Thoracic aorta (tissue), 2 donors: Measurements from ENCODE around the gene ZNF212. TPM values are rescaled to one million over a fixed set of nuclear protein-coding genes. Genes with fewer than 3 reads are reported as not detected.

Source experiments
- ATAC-seq: fragments of 150-250 bp; one replicate; pipeline ENCODE4 v1.8.0; 2017; ENCODE audit warnings: low read depth; ENCODE audit not compliant: insufficient number of reproducible peaks, low FRiP score
- DNase-seq: peaks from one replicate; pipeline ENCODE4 v3.0.0-alpha.2; 2020; ENCODE audit warnings: low spot score
- H3K27ac ChIP-seq, 2 donors: fragments of 200-600 bp; sonication (generic); 1 replicate in 1 of 2; 2 replicates in 1 of 2; pipeline ENCODE4 v1.5.1; 2016; ENCODE audit warnings: mild to moderate bottlenecking in 2 of 2, moderate library complexity in 2 of 2
- H3K27me3 ChIP-seq: fragments of 200-600 bp; sonication (generic); replicated peaks from 2 replicates; pipeline ENCODE4 v1.6.0; 2016; ENCODE audit warnings: mild to moderate bottlenecking; ENCODE audit not compliant: insufficient read depth
- H3K36me3 ChIP-seq: fragments of 200-600 bp; sonication (generic); one replicate; pipeline ENCODE4 v1.5.1; 2016
- H3K4me1 ChIP-seq, 2 donors: fragments of 200-600 bp; sonication (generic); 1 replicate in 1 of 2; 2 replicates in 1 of 2; pipeline versions ENCODE4 v1.5.1 to v1.6.0; 2016; ENCODE audit warnings: low read depth in 2 of 2, mild to moderate bottlenecking in 1 of 2; ENCODE audit not compliant: control insufficient read depth in 1 of 2
- H3K4me3 ChIP-seq: fragments of 200-600 bp; sonication (generic); 2 replicates; pipeline ENCODE4 v1.5.1; 2016; ENCODE audit warnings: mild to moderate bottlenecking
- H3K9me3 ChIP-seq: fragments of 200-600 bp; sonication (generic); 2 replicates; pipeline ENCODE4 v1.5.1; 2016
- CTCF ChIP-seq: fragments of 200-600 bp; sonication (generic); IDR thresholded peaks from one replicate; pipeline ENCODE4 v1.5.1; 2019; ENCODE audit warnings: antibody characterized with exemption
- total RNA-seq, 2 donors: library from RNA; depleted of rRNA; stranded (reverse); fragments of >200 nt; gene quantifications; one replicate each; pipeline versions ENCODE4 v1.1.0 to v1.2.3, GENCODE V29; 2016

The ZNF212 gene
- total RNA-seq, 2 donors from 2014 or later = 6.6 to 8.3 TPM

DNA sequence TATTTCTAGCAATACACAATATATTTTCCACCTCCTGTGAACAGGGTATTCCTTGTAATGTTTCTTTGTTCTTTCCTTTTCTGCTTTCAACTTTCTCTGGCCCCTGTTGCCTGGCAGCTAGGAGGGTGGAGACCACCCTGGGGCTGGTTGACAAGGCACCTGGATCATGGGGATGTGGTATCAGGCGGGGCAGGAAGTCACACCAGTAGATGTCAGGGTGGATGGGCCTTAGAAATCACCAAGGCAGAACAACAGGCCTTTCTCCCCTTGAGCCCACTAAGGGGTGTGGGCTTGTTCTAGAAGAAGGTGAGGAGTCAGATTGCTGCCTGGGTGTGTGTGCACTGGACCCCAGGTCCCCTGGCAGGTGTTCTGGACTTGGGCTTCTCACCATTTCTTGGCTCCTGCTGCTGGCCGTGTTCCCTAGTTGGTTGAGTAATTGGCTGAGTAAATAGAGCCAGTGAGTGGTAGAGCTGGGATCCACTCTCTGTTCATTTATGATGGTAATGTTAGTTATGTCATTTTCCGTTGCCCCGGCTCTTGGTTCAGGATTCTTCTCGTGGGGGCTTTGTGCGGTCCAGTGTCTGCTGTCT, 47.5 kb downstream of the ZNF212 start:
- Histone ChIP-seq H3K9me3 (no peaks in the 10 kb centered on the region), H3K27me3 (no peaks in the 10 kb centered on the region), H3K4me3 (no peak overlapping the region), H3K4me1 (peaks cover 0 to 14% of the 10 kb centered on the region in 2 donors), H3K36me3 (peaks cover 5% of the 10 kb centered on the region), H3K27ac (no peak overlapping the region)
- no peak for ATAC-seq
- TF ChIP-seq CTCF = no peak
- DNase-seq = no peak

DNA sequence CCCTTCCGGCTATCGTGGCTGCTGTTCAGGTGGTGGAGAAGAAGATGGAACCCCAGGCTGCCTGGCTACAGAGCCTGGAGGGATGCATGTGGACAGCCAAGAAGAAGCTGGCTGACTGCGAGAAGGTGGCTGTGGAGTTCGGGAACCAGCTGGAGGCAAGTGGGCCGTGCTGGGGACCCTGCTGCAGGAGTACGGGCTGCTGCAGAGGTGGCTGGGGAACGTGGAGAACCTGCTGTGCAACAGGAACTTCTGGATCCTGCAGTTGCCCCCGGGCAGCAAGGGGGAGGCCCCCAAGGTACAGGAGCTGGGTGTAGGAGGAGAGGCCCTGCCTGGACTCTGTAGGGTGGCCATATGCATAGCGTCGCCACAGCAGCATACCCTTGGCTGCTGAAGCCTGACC, 48.2 kb downstream of the ZNF212 start:
- Histone ChIP-seq H3K36me3 (peaks cover 9% of the 10 kb centered on the region), H3K9me3 (no peaks in the 10 kb centered on the region), H3K4me1 (peaks cover 0 to 14% of the 10 kb centered on the region in 2 donors), H3K27me3 (no peaks in the 10 kb centered on the region), H3K27ac (no peak overlapping the region), H3K4me3 (no peak overlapping the region)
- no peak for ATAC-seq
- no peak for TF ChIP-seq CTCF
- DNase-seq = no peak

- no peak for ATAC-seq
- Histone ChIP-seq H3K9me3 (no peaks in the 10 kb centered on the region), H3K27ac (no peak overlapping the region), H3K36me3 (peaks cover 12% of the 10 kb centered on the region), H3K4me3 (no peak overlapping the region), H3K4me1 (peaks cover 0 to 14% of the 10 kb centered on the region in 2 donors), H3K27me3 (no peaks in the 10 kb centered on the region)
- no peak for DNase-seq
- TF ChIP-seq CTCF = no peak
Observed at GRCh38 chr7:149289262-149289661, 49.8 kb downstream of the ZNF212 start.

GRCh38 chr7:149289856-149290255, 50.4 kb downstream of the ZNF212 start:
- Histone ChIP-seq H3K4me1 (peaks cover 0 to 10% of the 10 kb centered on the region in 2 donors), H3K27me3 (no peaks in the 10 kb centered on the region), H3K36me3 (peaks cover 16% of the 10 kb centered on the region), H3K4me3 (no peak overlapping the region), H3K9me3 (no peaks in the 10 kb centered on the region), H3K27ac (no peak overlapping the region)
- ATAC-seq = no peak
- no peak for DNase-seq
- TF ChIP-seq CTCF = no peak

GRCh38 chr7:149291036-149291780, 51.8 kb downstream of the ZNF212 start:
- DNase-seq (no peak), ATAC-seq (no peak)
- Histone ChIP-seq H3K4me1 (no peaks in the 10 kb centered on the region), H3K27ac (no peak overlapping the region), H3K36me3 (peaks cover 20% of the 10 kb centered on the region), H3K4me3 (no peak overlapping the region), H3K9me3 (no peaks in the 10 kb centered on the region), H3K27me3 (no peaks in the 10 kb centered on the region)
- no peak for TF ChIP-seq CTCF
